ENCODE measurements around the gene BTBD6.

Gene BTBD6

GRCh38 chr14:105204931-105205672 is 43.2 kb upstream of the BTBD6 start:
- no peaks in the 10 kb centered on the region; the same call in 1 of the 2 replicates for H3K36me3 ChIP-seq (ENCODE audit: control insufficient read depth, insufficient read depth, low read length)
- TF ChIP-seq CTCF (IDR thresholded peaks at IDR 0.05; ENCODE audit: insufficient read depth, low read length, poor library complexity, severe bottlenecking), result no peak
- H3K4me3 ChIP-seq (replicated peaks; ENCODE audit: low read depth, low read length), result no peak overlapping the region
- no peaks in the 10 kb centered on the region; the same call in 1 of the 2 replicates for H3K27me3 ChIP-seq (replicated peaks; ENCODE audit: control insufficient read depth, insufficient read depth, low read length)
- no peak for DNase-seq (ENCODE audit: extremely low read depth, insufficient read length)

GRCh38 chr14:105205673-105206208 is 42.6 kb upstream of the BTBD6 start:
- peaks cover 2% of the 10 kb centered on the region; the same call in 1 of the 2 replicates for H3K36me3 ChIP-seq (ENCODE audit: control insufficient read depth, insufficient read depth, low read length)
- TF ChIP-seq CTCF (IDR thresholded peaks at IDR 0.05; ENCODE audit: insufficient read depth, low read length, poor library complexity, severe bottlenecking), result no peak
- no peak overlapping the region for H3K4me3 ChIP-seq (replicated peaks; ENCODE audit: low read depth, low read length)
- no peak for DNase-seq (ENCODE audit: extremely low read depth, insufficient read length)
- no peaks in the 10 kb centered on the region for H3K27me3 ChIP-seq (replicated peaks; ENCODE audit: control insufficient read depth, insufficient read depth, low read length)

GRCh38 chr14:105206873-105207272 is 41.5 kb upstream of the BTBD6 start:
- TF ChIP-seq CTCF (IDR thresholded peaks at IDR 0.05; ENCODE audit: insufficient read depth, low read length, poor library complexity, severe bottlenecking), result no peak
- no peak for DNase-seq (ENCODE audit: extremely low read depth, insufficient read length)
- Histone ChIP-seq H3K27me3 (replicated peaks; ENCODE audit: control insufficient read depth, insufficient read depth, low read length) (no peaks in the 10 kb centered on the region), H3K4me3 (replicated peaks; ENCODE audit: low read depth, low read length) (no peak overlapping the region), H3K36me3 (ENCODE audit: control insufficient read depth, insufficient read depth, low read length) (peaks cover 4% of the 10 kb centered on the region)

GRCh38 chr14:105207460-105207901 is 40.9 kb upstream of the BTBD6 start:
- DNase-seq (ENCODE audit: extremely low read depth, insufficient read length), result no peak
- H3K27me3 ChIP-seq (replicated peaks; ENCODE audit: control insufficient read depth, insufficient read depth, low read length), result no peaks in the 10 kb centered on the region
- H3K36me3 ChIP-seq (ENCODE audit: control insufficient read depth, insufficient read depth, low read length), result peaks cover 4% of the 10 kb centered on the region
- no peak for TF ChIP-seq CTCF (IDR thresholded peaks at IDR 0.05; ENCODE audit: insufficient read depth, low read length, poor library complexity, severe bottlenecking)
- no peak overlapping the region for H3K4me3 ChIP-seq (replicated peaks; ENCODE audit: low read depth, low read length)

GRCh38 chr14:105207996-105208737 is 40.2 kb upstream of the BTBD6 start:
- DNase-seq (ENCODE audit: extremely low read depth, insufficient read length), result no peak
- Histone ChIP-seq H3K4me3 (replicated peaks; ENCODE audit: low read depth, low read length) (no peak overlapping the region), H3K36me3 (ENCODE audit: control insufficient read depth, insufficient read depth, low read length) (peaks cover 4% of the 10 kb centered on the region), H3K27me3 (replicated peaks; ENCODE audit: control insufficient read depth, insufficient read depth, low read length) (no peaks in the 10 kb centered on the region)
- no peak for TF ChIP-seq CTCF (IDR thresholded peaks at IDR 0.05; ENCODE audit: insufficient read depth, low read length, poor library complexity, severe bottlenecking)

Data from GM06990 (cell line).